IMR-90 (cell line): ENCODE measurements around the gene STAT5B.

Experiments used
- CEBPB ChIP-seq: IDR thresholded peaks from 2 replicates; pipeline ENCODE4 v1.6.1; 2012; ENCODE audit warnings: low read depth, low read length, improper control_type of control experiment
- CTCF ChIP-seq: conservative IDR thresholded peaks from 2 replicates; pipeline ENCODE4 v1.5.1; 2012; ENCODE audit warnings: mild to moderate bottlenecking, low read depth, low read length, improper control_type of control experiment
- FOS ChIP-seq: fragments of 150-350 bp; IDR thresholded peaks from 2 replicates; pipeline ENCODE4 v1.6.1; 2016; ENCODE audit warnings: low read depth, low read length
- MAFK ChIP-seq: IDR thresholded peaks from 2 replicates; pipeline ENCODE4 v1.6.1; 2012; ENCODE audit warnings: low read depth, low read length, improper control_type of control experiment
- POLR2A ChIP-seq: IDR thresholded peaks from 2 replicates; pipeline ENCODE4 v1.6.1; 2012; ENCODE audit warnings: mild to moderate bottlenecking, low read depth, low read length
- RAD21 ChIP-seq: IDR thresholded peaks from 2 replicates; pipeline ENCODE4 v1.6.1; 2012; ENCODE audit warnings: low read length, improper control_type of control experiment
- RCOR1 ChIP-seq: IDR thresholded peaks from 2 replicates; pipeline ENCODE4 v1.6.1; 2012; ENCODE audit warnings: mild to moderate bottlenecking, low read length, improper control_type of control experiment; ENCODE audit not compliant: insufficient replicate concordance
- RFX5 ChIP-seq: IDR thresholded peaks from 2 replicates; pipeline ENCODE4 v1.8.0; 2012; ENCODE audit warnings: low read depth, mild to moderate bottlenecking, low read length, moderate library complexity
- SMC3 ChIP-seq: fragments of 150-350 bp; IDR thresholded peaks from 2 replicates; pipeline ENCODE4 v1.6.1; 2016; ENCODE audit warnings: low read depth, mild to moderate bottlenecking, antibody characterized with exemption, low read length, moderate library complexity
- TF ChIP-seq, protein P1 (sequence below): fragments of 150-350 bp; IDR thresholded peaks from 2 replicates; pipeline ENCODE4 v1.6.1; 2017; ENCODE audit warnings: mild to moderate bottlenecking, antibody characterized with exemption, low read length, low read depth

- TF ChIP-seq CEBPB (no peak), RCOR1 (no peak), CTCF (no peak), RAD21 (no peak), POLR2A (no peak), MAFK (no peak), SMC3 (no peak), RFX5 (no peak), FOS (no peak)
- TF ChIP-seq, protein P1, sequence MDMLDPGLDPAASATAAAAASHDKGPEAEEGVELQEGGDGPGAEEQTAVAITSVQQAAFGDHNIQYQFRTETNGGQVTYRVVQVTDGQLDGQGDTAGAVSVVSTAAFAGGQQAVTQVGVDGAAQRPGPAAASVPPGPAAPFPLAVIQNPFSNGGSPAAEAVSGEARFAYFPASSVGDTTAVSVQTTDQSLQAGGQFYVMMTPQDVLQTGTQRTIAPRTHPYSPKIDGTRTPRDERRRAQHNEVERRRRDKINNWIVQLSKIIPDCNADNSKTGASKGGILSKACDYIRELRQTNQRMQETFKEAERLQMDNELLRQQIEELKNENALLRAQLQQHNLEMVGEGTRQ: no peak
Measured at GRCh38 chr17:42271006-42271778, 5.0 kb downstream of the STAT5B start.
